Measurements from ENCODE around the gene IZUMO4. TPM values are rescaled to one million over a fixed set of nuclear protein-coding genes. Genes with fewer than 3 reads are reported as not detected.
A peak's percentile ranks its signal among the peaks of the same experiment; 100 is the strongest.
"Not testable (repeated sequence)": the region's sequence is repeated elsewhere in the genome, so short reads cannot be mapped to it uniquely, and the experiment has no call there.

IZUMO4 gene
- total RNA-seq, 1 experiment from 2014 or later: 1.7 TPM

DNA sequence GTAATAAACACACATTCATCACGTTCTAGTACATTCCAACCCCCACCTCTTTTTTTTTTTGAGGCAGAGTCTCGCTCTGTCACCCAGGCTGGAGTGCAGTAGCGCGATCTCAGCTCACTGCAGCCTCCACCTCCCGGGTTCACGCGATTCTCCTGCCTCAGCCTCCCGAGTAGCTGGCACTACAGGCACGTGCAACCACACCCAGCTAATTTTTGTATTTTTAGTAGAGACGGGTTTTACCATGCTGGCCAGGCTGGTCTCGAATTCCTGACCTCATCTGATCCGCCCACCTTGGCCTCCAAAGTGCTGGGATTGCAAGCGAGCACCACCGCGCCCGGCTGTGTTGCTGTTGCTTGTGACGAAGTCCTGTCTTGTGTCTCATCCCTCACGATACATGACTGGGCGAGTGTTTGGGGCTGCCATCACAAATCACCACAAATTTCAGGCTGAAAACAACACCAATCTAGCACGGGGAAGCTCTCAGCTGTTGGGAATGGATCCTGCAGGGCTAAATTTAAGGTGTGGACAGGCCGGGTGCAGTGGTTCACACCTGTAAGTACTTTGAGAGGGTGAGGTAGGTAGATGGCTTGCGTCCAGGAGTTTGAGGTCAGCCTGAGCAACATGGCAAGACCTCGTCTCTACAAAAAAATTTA is 16.3 kb upstream of the IZUMO4 start:
- DNase-seq (ENCODE audit: low read depth): no peak

DNA sequence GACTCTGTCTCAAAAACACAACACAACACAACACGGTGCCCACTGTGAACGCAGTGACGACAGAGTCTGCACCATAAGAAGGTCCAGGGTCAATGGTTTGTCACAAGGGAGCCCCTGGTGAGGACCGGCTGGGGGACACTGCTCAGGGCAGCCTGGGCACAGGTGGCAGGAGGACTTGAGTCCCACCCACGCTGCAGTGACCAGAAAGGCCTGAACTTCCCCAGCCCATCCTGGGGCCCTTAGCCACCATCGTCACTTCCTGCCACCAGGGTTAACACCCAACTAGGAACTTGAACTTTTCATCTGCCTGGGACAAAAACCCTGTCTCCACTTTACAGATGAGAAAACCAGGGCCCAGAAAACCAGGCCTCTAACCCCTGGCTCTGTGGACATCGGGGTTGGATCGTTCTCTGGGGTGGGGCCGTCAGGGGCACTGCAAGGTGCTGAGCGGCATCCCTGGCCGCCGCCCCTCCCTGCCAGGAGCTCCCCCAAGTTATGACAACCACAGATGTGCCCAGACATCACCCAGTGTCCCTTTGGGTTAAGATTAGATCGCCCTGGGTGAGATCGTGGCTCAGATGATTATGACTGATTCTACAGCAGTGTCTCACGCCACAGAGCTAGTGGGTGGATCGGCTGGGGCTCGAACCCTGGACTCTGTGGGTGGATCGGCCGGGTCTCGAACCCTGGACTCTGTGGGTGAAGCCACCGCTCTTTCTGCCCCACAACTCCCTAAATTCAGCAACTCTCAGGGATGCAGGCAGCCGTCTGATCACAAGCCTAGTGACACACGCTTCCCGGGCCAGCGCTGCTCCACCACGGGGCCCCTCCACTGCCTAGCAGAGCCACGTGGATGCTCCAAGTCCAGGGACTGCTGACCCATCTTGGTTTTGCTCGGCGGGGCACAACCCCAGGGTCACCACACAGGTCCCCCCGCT is 14.6 kb upstream of the IZUMO4 start:
- DNase-seq (ENCODE audit: low read depth): no peak

- no peak for DNase-seq (ENCODE audit: low read depth)
These were observed 13.4 kb upstream of the IZUMO4 start for GRCh38 chr19:2083174-2083854.

DNA sequence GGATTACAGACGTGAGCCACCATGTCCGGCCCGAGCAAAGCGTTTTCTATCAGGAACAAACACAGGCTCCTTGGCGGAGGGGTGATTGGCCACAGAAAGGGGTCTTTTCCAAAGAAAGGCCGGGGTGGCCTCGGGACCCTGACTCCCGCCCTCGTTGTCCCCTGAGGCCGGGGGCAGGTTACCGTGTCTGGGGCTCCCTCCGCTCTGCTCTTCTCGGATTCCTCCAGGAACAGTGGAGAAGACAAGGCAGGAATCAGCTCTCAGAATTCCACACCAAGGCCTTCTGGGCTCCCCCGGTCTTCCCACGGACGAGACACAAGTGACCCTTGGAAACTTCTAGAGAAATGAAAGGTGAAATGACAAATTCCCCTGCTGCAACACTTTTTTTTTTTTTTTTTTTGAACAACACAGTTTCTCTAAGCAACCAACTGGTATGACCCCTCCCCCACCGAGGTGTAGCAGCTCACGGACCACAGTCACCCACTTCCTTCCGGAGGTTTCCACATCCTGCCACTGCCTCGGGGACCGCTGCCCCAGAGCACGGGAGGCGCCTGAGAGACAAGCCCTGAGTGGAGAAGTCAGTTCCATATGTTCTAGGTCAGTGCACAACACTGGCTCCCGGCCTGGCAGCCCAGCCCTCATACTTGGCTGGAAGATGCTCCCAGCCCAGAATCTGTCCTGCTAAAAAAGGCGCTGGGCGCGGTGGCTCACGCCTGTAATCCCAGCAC is 11.6 kb upstream of the IZUMO4 start:
- DNase-seq (ENCODE audit: low read depth): peak; percentile 96

- DNase-seq (ENCODE audit: low read depth): peak; percentile 70
These were observed 9.8 kb upstream of the IZUMO4 start for GRCh38 chr19:2086695-2087620.

GRCh38 chr19:2087621-2088100 is 9.1 kb upstream of the IZUMO4 start:
- DNase-seq (ENCODE audit: low read depth): no peak

DNA sequence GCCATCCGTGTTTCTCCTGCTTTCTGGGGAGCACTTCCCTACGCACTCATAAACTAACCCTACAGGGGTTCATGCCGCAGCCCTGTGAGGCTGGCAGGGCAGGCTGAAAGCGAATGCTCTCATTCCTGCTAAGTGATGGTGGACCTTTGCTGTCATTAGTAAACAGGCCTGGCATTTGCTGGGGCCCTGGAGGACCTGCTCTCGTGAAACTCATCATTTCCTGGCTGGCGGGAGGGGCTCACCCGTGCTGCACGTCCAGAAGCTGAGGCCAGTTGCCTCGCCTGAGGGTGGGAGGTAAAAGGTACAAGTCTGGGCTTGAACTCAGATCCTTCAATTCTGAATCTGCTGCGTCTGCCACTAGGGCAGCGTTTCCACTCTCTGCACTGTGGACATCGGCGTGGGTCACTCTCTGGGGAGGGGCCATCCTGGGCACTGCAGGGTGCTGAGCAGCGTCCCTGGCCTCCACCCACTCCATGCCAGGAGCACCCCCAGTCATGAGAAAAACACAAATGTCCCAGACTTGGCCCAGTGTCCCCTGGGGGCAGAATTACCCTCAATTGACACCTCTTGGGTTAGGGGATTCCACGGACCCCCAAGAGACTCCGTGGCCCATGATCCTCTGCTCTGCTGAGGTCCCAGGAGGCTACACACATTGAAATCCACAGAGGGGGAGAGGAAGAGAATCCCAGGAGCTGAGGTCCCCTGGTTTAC is 7.6 kb upstream of the IZUMO4 start:
- peak; percentile 70 for DNase-seq (ENCODE audit: low read depth)

DNA sequence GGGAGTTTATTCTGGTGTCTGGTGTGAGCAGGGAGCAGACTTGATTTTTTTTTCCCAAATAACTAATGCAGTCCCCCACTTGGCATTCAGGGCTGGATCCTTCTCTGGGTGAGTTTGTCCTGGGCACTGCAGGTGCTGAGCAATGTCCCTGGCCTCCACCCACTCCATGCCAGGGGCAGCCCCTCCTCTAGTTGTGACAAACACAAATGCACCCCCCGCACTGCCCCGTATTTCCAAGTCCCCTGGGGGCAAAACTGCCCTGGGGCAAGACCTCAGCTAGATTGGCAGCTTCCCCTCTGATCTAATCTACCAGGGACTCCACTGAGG is 7.0 kb upstream of the IZUMO4 start:
- no peak for DNase-seq (ENCODE audit: low read depth)

- not testable (repeated sequence) for DNase-seq (ENCODE audit: low read depth)
These were observed 4.7 kb upstream of the IZUMO4 start for GRCh38 chr19:2091926-2092525.

DNA sequence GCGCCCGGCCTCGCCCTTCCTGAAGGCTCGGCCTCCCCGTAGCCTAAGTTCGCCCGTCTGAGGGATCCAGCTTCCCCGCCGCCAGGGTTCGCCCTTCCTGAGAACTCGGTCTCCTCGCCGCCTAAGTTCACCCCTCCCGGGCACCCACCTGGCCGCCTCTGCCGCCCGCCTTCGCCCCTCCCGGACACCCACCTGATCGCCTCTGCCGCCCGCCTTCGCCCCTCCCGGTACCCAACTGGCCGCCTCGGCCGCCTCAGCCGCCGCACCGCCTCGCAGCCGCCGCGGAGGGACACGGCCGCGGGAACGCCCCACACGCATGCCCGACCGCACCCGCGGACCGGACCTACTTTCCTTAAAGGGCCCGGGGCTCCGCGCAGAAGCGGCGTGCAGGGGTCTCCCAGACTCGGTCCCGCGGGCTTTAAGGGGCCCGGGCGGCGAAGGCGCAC is 658 bp upstream of the IZUMO4 start, which contains the start of gene MOB3A:
TSS of gene MOB3A (minus strand) at position 293 of the 446 bp plus-strand sequence. CDS start 17,766 bp downstream, outside the sequence.
- no peak for DNase-seq (ENCODE audit: low read depth)

DNA sequence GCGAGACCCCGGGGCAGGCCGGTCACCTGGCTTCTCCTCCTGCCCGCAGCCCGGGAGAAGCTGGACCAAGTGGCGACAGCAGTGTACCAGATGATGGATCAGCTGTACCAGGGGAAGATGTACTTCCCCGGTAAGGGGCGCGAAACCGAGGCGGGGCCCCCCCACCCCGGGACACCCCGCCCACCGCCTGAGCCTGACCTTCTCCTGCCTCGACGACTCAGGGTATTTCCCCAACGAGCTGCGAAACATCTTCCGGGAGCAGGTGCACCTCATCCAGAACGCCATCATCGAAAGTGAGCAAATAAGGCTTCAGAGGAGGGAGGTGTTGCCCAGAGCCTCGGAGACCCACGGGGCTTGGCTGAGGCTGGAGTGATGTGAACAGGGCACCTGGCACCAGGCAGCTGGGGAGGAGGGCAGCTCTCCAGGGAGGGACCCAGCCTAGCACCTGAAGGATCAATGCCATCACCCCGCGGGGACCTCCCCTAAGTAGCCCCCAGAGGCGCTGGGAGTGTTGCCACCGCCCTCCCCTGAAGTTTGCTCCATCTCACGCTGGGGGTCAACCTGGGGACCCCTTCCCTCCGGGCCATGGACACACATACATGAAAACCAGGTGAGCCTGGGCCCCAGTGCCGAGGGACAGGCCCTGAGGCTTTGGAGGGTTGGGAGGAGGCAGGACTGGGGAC is 629 bp downstream of the IZUMO4 start:
- DNase-seq (ENCODE audit: low read depth): no peak

GRCh38 chr19:2097886-2098327 is 1.2 kb downstream of the IZUMO4 start:
- no peak for DNase-seq (ENCODE audit: low read depth)

GRCh38 chr19:2099054-2099501 is 2.4 kb downstream of the IZUMO4 start:
- DNase-seq (ENCODE audit: low read depth): no peak

DNA sequence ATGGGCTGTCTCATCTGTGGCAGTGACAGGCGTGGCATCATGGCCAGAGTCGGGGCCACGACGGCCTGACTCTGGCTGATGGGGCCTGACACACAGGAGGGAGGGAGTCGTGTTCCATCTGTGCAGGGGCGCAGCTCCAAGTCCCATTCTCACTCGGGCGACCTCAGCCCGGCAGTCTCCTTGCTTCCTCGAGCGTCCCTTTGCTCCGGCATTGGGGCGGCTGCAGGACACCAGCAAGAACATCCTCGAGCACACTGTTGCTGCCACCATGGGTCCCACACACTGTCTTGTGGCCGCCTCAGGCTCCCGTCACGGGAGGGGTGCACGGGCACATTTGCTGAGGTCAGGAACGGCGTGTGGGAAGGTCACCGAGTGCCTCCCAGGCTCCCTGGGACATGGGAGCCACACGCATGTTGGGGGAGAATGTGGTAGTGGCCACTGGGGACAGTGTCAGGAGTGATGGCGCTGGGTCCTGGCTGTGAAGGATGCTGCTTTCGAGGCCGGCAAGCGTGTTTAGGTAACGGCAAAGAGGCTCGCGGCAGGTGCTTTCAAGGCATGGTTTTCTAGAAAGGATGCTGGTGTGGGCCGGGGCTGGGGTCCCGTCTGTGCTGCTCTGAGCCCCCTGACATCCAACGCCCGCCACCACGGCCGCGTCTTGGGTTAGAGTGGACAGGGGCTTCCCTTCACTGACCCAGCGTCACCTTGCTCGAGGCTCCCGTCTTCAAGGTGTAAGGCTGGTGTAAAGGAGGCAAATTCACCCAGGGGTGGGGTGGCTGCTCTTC is 3.4 kb downstream of the IZUMO4 start:
- DNase-seq (ENCODE audit: low read depth): no peak

DNA sequence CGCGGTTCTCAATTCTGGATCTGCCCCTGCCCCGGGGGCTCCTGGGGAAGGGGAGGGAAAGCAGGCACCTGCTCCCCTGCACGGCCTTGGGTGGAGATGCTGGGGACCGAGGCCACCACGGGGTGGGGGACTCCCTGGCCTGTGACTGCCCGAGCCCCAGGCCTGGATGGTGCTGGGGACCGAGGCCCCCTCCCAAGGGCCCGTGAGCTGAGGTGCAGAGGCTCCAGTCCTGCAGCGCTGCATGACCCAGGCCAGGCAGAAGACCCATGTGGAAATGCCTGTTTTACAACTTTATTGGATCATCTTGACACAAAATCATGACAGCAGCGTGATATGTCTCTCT is 4.0 kb downstream of the IZUMO4 start:
- DNase-seq (ENCODE audit: low read depth): no peak

DNA sequence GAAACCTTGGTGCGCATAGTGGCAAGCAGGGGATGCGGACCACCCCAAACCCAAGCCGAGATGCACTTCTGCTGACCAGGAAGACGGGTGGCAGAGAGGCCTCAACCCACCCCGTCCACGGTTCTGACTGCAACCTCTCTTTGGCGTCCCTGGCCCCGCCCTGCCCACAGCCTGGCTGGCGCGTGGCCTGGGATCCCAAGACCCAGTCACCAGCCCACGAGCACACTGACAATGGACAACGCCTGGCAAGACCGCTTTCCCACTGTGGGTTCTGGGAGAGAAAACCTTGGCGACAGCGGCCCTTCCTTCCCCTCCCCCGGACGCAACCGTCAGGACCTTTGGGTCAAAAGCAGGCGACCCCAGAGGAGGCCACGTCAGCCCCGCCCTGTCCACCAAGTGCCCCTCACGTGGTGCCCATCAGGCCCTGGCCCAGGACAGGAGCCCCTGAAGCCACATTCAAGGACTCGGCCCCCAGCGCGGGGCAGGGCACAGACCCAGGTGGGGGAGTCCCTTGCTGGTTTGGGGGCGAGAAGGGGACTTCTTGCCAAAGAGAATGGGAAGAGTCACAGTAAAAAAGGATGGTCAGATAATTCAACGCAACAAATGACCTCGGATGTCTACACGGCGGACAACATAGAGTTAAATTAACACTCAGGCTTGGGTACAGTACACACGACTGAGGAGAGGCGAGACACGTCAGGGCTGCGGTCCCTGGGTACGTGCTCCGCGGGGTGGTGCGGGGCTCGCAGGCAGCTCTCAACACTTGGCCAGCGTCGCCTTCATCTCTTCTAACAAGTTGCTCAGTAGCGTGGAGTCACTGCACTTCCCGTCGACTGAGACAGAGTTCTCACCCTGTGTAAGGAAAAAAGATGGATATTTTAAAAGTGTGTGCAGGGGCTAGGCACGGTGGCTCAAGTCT is 5.0 kb downstream of the IZUMO4 start:
- DNase-seq (ENCODE audit: low read depth): no peak

Data from HT1080 (cell line).